Keratinocyte (primary cell): ENCODE data around the gene SND1.

Source experiments
- CTCF ChIP-seq, 3 experiments: IDR thresholded peaks in 1 of 3; conservative IDR thresholded peaks in 1 of 3; optimal IDR thresholded peaks in 1 of 3; 2 replicates in 2 of 3; 3 replicates in 1 of 3; pipeline versions ENCODE3 to v1.5.1; 2011; ENCODE audit warnings: low read length in 3 of 3, mild to moderate bottlenecking in 3 of 3, moderate library complexity in 2 of 3, control low read depth in 1 of 3, inconsistent platforms in 1 of 3; ENCODE audit not compliant: insufficient read depth in 2 of 3; ENCODE audit errors: extremely low read depth in 1 of 3
- EZH2 ChIP-seq: IDR thresholded peaks from one replicate; pipeline ENCODE4 v1.6.1; 2012; ENCODE audit warnings: inconsistent platforms, mild to moderate bottlenecking, low read length, moderate library complexity

- TF ChIP-seq EZH2 (no peak), CTCF (optimal IDR thresholded peaks at IDR 0.05 in 1 of 3, IDR thresholded peaks at IDR 0.05 in 1 of 3, conservative IDR thresholded peaks at IDR 0.05 in 1 of 3; ENCODE audit: extremely low read depth in 1 of 3, insufficient read depth in 2 of 3, low read length in 3 of 3) (no peak)
Measured at GRCh38 chr7:127780489-127780888, 128.5 kb downstream of the SND1 start.
